Duodenal mucosa (tissue), 2 donors: Measurements from ENCODE around the gene LPIN1.

Source experiments
- H3K27ac ChIP-seq: one replicate; pipeline ENCODE4 v1.7.0; 2013; ENCODE audit warnings: low read depth, low read length
- H3K27me3 ChIP-seq, 2 donors: one replicate each; pipeline ENCODE4 v1.7.0; 2013; ENCODE audit warnings: low read length in 2 of 2, control low read depth in 1 of 2; ENCODE audit not compliant: insufficient read depth in 2 of 2, control insufficient read depth in 1 of 2
- H3K36me3 ChIP-seq, 2 donors: one replicate each; pipeline ENCODE4 v1.7.0; 2013; ENCODE audit warnings: low read length in 2 of 2, control low read depth in 1 of 2; ENCODE audit not compliant: insufficient read depth in 2 of 2, control insufficient read depth in 1 of 2
- H3K4me1 ChIP-seq, 2 donors: one replicate each; pipeline ENCODE4 v1.7.0; 2013; ENCODE audit warnings: low read length in 2 of 2, control low read depth in 1 of 2; ENCODE audit not compliant: insufficient read depth in 2 of 2, control insufficient read depth in 1 of 2
- H3K4me3 ChIP-seq, 2 donors: one replicate each; pipeline ENCODE4 v1.7.0; 2013; ENCODE audit warnings: low read length in 2 of 2, low read depth in 1 of 2
- H3K9ac ChIP-seq, 2 donors: one replicate each; pipeline ENCODE4 v1.7.0; 2013; ENCODE audit warnings: low read length in 2 of 2, low read depth in 1 of 2
- H3K9me3 ChIP-seq, 2 donors: one replicate each; pipeline ENCODE4 v1.7.0; 2013; ENCODE audit warnings: low read length in 2 of 2, control low read depth in 1 of 2; ENCODE audit not compliant: control insufficient read depth in 1 of 2

Gene LPIN1

DNA sequence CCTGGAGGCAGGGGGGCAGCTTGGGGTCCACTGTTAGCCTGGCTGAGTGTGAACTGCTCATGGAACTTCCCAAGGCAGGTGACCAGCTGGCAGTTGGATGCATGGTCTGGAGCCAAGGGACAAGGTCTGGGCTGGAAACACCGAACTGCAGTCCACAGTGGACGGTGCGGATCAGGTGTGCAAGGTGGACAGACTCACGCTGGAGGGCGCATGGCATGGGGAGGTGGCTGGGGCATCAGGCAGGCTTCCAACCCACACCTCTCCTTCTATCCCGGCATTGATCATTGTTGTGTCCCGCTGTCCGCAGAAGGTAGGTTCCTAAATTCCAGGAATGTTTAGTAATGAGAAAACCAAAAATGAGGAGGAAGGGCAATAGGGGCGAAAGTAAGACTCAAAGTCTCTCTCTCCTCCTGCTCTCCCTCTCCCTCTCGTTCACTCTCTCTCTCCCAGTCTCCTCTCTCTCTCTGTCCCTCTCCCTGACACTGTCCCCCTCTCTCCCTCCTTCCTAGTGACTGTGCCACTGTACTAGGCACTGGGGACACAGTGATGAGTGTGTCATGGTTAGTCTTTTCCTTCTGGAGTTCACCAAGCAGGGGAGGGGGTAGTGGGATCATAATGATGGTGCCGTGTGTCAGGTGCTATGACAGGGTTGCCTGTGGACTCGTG lies 30.3 kb upstream of the LPIN1 start:
- peaks cover 4 to 6% of the 10 kb centered on the region in 2 donors for H3K27me3 ChIP-seq
- no peaks in the 10 kb centered on the region for H3K4me1 ChIP-seq
- H3K4me3 ChIP-seq, result no peak overlapping the region
- H3K27ac ChIP-seq, result no peak overlapping the region
- no peaks in the 10 kb centered on the region for H3K9me3 ChIP-seq
- H3K36me3 ChIP-seq, result no peaks in the 10 kb centered on the region
- no peak overlapping the region for H3K9ac ChIP-seq

- Histone ChIP-seq H3K4me1 (no peaks in the 10 kb centered on the region), H3K27me3 (peaks cover 4 to 6% of the 10 kb centered on the region in 2 donors), H3K9ac (no peak overlapping the region), H3K27ac (no peak overlapping the region), H3K9me3 (no peaks in the 10 kb centered on the region), H3K4me3 (no peak overlapping the region), H3K36me3 (no peaks in the 10 kb centered on the region)
These were observed 29.6 kb upstream of the LPIN1 start for GRCh38 chr2:11716689-11717321.

GRCh38 chr2:11717623-11718022 lies 28.8 kb upstream of the LPIN1 start:
- Histone ChIP-seq H3K4me1 (no peaks in the 10 kb centered on the region), H3K4me3 (no peak overlapping the region), H3K9ac (no peak overlapping the region), H3K27ac (no peak overlapping the region), H3K27me3 (peaks cover 6 to 7% of the 10 kb centered on the region in 2 donors), H3K36me3 (no peaks in the 10 kb centered on the region), H3K9me3 (no peaks in the 10 kb centered on the region)

DNA sequence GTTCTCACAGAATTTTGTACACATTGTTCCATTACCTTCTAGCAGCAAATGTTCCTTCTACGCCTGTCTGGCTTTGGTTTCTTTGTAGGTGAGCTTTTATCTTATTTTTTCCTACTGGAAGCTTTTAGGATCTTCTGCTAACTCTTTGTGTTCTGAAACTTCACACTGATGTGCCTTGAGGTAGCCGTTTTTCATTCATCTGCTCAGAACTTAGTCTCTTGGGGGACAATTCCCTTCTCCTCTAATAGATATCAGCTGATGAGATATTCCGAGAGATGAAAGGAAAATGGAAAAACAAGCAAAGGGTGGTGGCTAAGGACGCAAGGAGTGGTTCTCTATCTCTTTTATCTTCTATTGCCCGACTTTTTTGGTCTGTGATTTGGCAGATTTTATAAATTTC lies 27.8 kb upstream of the LPIN1 start:
- no peak overlapping the region for H3K27ac ChIP-seq
- no peaks in the 10 kb centered on the region for H3K36me3 ChIP-seq
- H3K9me3 ChIP-seq, result no peaks in the 10 kb centered on the region
- H3K9ac ChIP-seq, result no peak overlapping the region
- H3K4me3 ChIP-seq, result no peak overlapping the region
- H3K27me3 ChIP-seq, result peaks cover 6 to 7% of the 10 kb centered on the region in 2 donors
- no peaks in the 10 kb centered on the region for H3K4me1 ChIP-seq

- H3K27ac ChIP-seq, result no peak overlapping the region
- H3K9ac ChIP-seq, result no peak overlapping the region
- H3K36me3 ChIP-seq, result no peaks in the 10 kb centered on the region
- peaks cover 6 to 7% of the 10 kb centered on the region in 2 donors for H3K27me3 ChIP-seq
- H3K9me3 ChIP-seq, result no peaks in the 10 kb centered on the region
- peak overlapping the region in 1 of 2 donors; percentile 3 for H3K4me3 ChIP-seq
- H3K4me1 ChIP-seq, result no peaks in the 10 kb centered on the region
These were observed 27.0 kb upstream of the LPIN1 start for GRCh38 chr2:11719230-11719977.

DNA sequence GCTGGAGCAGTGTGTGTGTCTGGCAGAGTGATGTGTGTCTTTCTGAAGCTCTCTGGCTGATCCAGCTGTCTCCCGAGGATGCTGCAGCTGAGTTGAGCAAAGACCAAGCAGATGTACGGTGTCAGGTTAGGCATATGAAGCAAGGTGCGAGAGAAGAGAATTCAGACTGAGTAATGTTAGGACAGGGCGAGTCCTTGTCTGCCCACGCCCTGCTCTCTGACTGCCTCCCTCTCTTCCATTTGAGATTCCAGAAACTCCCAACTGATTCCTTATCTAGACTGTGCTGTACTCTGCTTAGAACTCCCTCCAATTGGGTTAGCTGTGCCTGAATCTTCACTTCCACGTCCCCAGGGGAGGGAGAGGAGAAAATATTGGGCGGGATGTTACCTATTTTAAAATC lies 25.7 kb upstream of the LPIN1 start:
- Histone ChIP-seq H3K27me3 (peaks cover 6 to 7% of the 10 kb centered on the region in 2 donors), H3K4me1 (no peaks in the 10 kb centered on the region), H3K27ac (no peak overlapping the region), H3K36me3 (no peaks in the 10 kb centered on the region), H3K9me3 (no peaks in the 10 kb centered on the region), H3K4me3 (no peak overlapping the region), H3K9ac (no peak overlapping the region)

- H3K9ac ChIP-seq, result no peak overlapping the region
- H3K36me3 ChIP-seq, result no peaks in the 10 kb centered on the region
- H3K27ac ChIP-seq, result no peak overlapping the region
- no peaks in the 10 kb centered on the region for H3K4me1 ChIP-seq
- H3K4me3 ChIP-seq, result no peak overlapping the region
- H3K27me3 ChIP-seq, result peaks cover 6 to 13% of the 10 kb centered on the region in 2 donors
- H3K9me3 ChIP-seq, result no peaks in the 10 kb centered on the region
These were observed 24.0 kb upstream of the LPIN1 start for GRCh38 chr2:11722292-11723060.

GRCh38 chr2:11723061-11723371 lies 23.4 kb upstream of the LPIN1 start:
- H3K27me3 ChIP-seq, result peaks cover 6 to 13% of the 10 kb centered on the region in 2 donors
- H3K9me3 ChIP-seq, result no peaks in the 10 kb centered on the region
- no peaks in the 10 kb centered on the region for H3K4me1 ChIP-seq
- no peak overlapping the region for H3K27ac ChIP-seq
- no peak overlapping the region for H3K4me3 ChIP-seq
- no peaks in the 10 kb centered on the region for H3K36me3 ChIP-seq
- no peak overlapping the region for H3K9ac ChIP-seq

DNA sequence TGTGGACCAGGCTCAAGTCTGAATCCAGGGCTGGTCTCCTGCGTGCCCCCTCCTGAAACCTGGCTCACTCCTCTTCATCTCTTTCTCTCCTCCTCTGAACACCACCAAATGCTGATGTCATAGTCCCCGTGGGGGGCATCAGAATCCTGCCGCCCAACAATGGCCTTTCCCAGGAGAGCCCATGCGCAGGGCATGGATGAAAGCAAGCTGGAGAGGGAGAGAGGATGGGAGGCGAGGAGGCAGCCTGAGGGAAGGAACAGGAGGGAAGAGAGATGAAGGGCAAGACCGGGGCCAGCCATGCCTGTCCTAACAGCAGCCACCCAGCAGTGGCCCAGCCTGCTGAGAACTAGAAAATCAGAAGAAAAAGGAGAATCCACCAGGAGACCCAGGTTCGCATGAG lies 22.3 kb upstream of the LPIN1 start:
- H3K36me3 ChIP-seq, result no peaks in the 10 kb centered on the region
- no peak overlapping the region for H3K27ac ChIP-seq
- no peaks in the 10 kb centered on the region for H3K9me3 ChIP-seq
- H3K9ac ChIP-seq, result no peak overlapping the region
- H3K27me3 ChIP-seq, result peaks cover 3 to 9% of the 10 kb centered on the region in 2 donors
- no peak overlapping the region for H3K4me3 ChIP-seq
- H3K4me1 ChIP-seq, result no peaks in the 10 kb centered on the region

GRCh38 chr2:11726384-11726783 lies 20.0 kb upstream of the LPIN1 start:
- Histone ChIP-seq H3K4me3 (no peak overlapping the region), H3K4me1 (no peaks in the 10 kb centered on the region), H3K9me3 (no peaks in the 10 kb centered on the region), H3K27me3 (peaks cover 0 to 9% of the 10 kb centered on the region in 2 donors), H3K27ac (no peak overlapping the region), H3K9ac (no peak overlapping the region), H3K36me3 (no peaks in the 10 kb centered on the region)
